Mesenteric fat pad (tissue), 1 donor: Measurements from ENCODE around the gene AARS2. TPM values are rescaled to one million over a fixed set of nuclear protein-coding genes. Genes with fewer than 3 reads are reported as not detected.
"Not testable (repeated sequence)": the region's sequence is repeated elsewhere in the genome, so short reads cannot be mapped to it uniquely, and the experiment has no call there.

Source experiments
- DNase-seq: peaks from one replicate; pipeline ENCODE4 v3.0.0-alpha.2; 2020; ENCODE audit warnings: low spot score
- total RNA-seq: library from RNA; stranded (reverse); fragmentation: NEBNext Ultra II Directional; extraction: Animal tissue kit (Norgen Biotek cat#: 25700); gene quantifications from one replicate; pipeline ENCODE4 v1.2.1, GENCODE V29; 2021
- donor health status: DM: yes; HTN: yes; CAD: no.

AARS2 gene
- total RNA-seq, 1 donor from 2014 or later: 8.1 TPM

DNA sequence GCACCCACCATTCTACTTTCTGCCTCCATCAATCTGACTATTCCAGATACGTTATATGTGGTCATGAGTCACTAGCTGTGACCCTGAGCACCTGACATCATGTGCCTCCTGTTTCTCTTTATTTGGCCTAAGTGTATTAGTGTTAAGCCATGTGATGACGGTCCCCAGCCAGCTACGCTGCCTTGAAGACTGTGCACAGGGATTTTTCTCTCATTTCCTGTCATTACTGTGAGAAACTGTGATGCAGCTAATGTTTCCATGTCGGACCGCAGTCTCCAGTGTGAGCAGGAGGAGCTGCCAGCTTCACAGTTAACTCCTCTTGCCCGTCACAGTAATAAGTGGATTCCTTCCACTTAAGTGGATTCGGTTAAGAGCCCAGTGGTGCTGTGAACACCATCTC, 19.4 kb upstream of the AARS2 start:
- no peak for DNase-seq

DNA sequence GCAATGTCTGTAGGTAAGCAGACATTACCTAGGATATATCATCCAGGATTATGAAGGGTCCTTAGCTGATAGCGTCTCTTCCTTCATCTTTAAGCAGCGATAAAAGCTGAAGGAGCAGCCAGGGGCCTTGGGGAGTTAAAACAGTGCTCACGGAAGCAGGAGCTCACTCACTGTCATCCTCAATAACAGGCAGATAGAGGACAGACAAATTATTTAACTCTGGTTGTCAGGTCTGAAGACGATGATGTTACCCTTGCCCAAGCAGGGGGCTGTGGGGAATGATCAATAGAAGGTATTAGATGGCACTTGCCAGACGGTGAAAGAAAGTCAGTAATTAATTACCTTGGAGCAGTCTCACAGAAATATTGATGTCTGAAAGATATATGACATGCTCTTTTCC, 16.7 kb upstream of the AARS2 start:
- no peak for DNase-seq

DNA sequence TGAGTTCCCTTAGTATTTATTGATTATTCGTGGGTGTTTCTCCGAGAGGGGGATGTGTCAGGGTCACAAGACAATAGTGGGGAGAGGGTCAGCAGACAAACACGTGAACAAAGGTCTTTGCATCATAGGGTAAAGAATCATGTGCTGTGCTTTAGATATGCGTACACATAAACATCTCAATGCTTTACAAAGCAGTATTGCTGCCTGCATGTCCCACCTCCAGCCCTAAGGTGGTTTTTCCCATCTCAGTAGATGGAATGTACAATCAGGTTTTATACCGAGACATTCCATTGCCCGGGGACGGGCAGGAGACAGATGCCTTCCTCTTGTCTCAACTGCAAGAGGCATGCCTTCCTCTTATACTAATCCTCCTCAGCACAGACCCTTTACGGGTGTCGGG, 15.1 kb upstream of the AARS2 start:
- DNase-seq: not testable (repeated sequence)

DNA sequence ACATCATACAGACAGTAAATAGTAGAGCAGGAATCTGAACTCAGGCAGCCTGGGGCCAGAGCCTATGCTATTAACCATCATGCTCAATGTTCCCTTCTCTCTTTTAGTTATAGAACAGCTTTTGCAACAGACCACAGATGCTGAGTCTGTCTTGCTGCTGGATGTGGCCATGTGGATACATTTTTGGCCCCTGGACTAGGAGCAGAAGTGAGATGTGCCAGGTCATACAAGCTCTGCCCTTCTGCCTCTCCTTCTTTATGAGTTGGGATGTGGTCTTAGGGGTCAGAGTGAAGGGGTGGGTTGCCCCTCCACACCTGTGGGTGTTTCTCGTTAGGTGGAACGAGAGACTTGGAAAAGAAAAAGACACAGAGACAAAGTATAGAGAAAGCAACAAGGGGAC, 14.6 kb upstream of the AARS2 start:
- DNase-seq: peak; percentile 57

DNA sequence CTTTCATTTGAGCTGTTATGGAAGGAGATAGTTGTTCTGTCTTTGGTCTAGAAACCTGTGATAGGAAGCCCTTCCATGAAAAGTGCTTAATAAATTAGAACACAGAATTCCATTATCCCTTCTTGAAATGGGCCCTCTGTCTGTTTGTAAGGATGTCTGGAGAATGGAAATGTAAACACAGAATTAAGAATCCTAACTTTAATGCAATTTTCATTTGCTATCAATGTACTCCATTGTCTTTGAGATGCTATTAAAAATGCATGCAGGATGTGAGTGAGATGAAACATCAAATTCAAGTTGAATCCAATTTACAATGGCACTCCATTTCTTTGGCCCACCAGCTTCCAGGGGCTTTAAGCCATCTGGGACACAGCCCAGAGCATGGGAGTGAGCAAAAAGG, 13.9 kb upstream of the AARS2 start:
- no peak for DNase-seq

DNA sequence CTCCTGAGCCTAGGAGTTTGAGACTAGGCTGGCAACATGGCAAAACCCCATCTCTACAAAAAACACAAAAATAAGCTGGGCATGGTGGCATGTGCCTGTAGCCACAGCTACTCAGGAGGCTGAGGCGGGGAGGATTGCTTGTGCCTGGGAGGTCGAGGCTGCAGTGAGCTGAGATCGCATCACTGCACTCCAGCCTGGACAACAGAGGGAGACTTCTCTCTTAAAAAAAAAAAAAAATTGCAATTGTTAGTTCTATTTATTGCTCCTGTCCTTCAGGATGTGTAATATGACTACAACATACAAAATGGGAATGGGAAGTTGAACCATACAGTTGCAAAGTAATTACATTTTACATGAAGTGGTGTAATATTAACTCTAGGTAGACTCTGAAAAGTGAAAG, 8.1 kb upstream of the AARS2 start:
- DNase-seq: peak; percentile 49

DNA sequence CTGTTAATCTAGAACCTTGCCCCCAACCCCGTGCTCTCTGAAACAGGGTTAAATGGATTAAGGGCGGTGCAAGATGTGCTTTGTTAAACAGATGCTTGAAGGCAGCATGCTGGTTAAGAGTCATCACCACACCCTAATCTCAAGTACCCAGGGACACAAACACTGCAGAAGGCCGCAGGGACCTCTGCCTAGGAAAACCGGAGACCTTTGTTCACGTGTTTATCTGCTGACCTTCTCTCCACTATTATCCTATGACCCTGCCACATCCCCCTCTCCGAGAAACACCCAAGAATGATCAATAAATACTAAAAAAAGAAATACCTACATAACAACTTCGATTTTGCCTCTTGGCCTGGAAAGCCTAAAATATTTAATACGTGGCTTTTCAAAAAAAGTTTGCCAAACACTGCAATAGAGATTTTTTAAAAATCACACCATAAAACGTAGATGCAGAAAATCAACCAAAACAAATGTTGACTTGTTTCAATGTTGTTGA, 4.0 kb upstream of the AARS2 start:
- DNase-seq: peak; percentile 2

DNA sequence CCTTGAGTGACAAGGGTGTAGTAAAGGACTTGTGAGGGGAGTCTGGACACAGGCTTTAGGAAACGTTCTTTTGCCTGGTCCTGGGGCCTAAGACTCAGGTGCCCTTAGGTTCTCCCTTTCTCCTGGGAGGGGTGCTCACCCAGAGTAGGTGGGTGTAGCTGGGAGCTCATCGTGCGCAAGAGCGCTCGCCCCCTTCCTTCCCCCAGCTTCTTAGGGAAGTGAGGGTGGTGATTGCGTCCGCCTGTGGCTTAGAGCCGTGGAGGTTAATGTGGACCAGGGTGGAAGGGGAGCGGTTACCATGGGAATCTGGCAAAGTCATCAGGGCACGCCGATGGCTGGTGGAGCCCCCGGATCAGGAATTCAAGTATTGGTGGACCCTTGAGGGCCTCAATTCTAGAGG, 3.3 kb upstream of the AARS2 start:
- peak; percentile 59 for DNase-seq

DNA sequence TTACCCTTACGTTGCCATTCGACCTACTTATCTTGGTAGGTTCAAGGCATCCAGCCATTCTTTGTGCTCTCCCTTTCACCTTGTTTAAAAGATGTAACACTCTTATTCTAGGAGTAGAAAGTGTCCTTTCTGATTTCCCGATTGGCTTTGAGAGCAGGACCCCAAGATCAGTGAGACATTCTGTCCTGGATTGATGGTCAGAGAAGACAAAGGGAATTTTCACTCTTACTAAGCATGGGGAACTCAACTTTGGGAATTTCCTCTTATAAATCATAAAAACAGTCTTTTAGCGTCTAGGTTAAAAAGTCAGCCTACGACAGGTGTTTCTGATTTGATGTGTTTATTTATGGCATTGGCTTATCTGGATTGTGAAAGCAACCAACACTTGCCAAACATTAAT, 2.8 kb upstream of the AARS2 start:
- DNase-seq: no peak

DNA sequence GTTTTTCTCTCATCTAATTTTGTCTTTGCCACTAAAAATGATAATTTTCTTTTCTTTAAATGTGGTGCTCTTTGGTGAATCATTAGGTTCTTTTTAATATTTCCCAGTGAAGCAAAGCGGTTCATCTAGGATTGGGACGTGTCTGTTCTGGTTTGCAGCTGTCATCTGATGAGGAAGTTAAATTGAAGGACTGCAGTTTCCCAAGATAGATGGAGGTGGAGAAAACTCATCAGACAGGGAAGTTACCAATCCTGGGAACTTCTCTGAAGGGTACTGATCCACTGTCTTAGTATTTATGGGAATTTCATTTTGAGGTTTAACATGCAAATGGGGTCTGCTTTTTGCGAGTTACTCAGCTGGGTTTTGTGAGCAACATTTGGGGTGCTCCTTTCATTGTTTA, 2.4 kb upstream of the AARS2 start:
- DNase-seq: no peak

DNA sequence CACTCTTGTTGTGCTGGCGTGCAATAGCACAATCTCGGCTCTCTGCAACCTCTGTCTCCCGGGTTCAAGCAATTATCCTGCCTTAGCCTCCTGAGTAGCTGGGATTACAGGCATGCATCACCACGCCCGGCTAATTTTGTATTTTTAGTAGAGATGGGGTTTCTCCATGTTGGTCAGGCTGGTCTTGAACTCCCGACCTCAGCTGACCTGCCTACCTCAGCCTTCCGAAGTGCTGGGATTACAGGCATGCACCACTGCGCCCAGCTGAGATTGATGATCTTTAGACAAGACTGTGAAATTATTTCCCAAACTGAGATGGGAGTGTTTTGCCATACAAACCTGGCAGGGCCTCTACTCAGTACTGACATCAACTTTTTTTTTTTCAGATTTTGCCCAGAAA, 1.5 kb upstream of the AARS2 start:
- peak; percentile 69 for DNase-seq

DNA sequence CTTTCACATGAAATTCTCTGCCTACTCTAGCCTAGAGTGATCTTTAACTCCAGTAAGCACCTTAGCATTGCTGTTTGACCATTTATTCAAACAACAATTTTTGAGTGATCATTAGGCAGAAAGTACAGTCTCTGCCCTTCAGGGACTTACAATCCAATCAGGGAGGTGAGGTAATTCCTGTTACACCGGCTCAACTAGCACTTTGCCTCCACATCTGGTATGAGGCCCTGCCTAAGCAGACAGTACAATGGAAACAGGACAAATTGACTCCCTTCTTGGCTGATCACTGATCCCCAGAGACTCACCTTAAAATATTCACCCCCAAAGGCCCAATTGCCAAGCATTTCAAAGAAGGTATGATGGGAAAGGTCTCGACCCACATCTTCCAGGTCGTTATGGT, 1.4 kb downstream of the AARS2 start:
- no peak for DNase-seq

DNA sequence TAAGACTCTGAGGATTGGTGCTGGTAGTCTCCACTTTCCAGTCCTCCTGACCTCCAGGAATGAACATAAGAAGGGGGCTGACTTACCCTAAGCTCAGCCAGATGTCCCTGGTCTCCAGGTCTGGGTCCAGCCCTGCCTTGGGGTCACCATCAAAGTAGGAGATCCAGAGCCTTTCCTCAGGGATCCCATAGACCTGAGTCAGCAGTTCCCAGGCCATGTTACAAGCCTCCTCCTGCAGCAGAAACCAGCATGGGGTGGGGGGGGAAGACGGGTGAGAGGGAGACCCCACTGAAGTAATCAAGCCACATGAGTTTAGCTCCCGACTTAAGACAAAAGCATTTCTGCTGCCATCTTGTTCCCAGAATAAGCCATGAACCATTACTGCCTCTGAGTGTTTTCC, 1.8 kb downstream of the AARS2 start:
- DNase-seq: peak; percentile 37

DNA sequence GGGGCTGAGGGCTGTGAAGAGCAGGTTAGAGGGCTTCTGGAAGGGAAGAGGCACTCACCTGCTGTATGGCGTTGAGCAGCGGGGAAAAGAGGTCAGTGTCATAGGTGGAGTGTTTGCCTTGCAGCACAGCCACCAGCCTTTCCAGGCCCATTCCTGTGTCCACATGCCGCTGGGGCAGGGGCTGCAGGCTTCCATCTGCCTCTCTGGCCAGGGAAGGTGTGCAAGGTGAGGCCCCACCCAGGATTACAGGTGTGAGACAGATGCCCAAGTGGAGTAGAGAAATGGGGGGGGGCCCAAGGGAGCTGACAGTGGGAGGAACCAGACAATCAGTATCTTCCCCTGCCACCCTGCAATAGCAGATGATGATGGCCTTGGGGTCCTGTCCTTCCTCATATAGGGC, 2.9 kb downstream of the AARS2 start:
- DNase-seq: peak; percentile 77

DNA sequence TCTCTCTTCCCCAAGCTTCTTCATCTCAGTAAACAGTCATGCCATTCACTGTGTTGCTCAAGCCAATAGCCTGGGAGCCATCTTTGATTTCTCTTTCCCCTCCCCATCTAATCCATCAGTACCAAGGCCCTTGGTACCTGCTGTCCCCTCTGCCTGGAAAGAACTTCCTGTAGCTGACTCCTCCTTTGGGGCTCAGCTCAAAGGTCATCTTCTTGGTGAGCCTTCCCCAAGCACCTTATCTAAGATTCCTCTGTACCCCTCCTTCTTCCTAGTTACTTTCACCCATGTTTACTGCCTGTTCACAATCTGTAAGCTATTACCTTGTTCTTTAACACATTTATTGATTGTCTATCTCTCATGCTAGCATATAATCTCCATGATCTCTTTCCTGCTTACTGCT, 3.5 kb downstream of the AARS2 start:
- peak; percentile 0 for DNase-seq

DNA sequence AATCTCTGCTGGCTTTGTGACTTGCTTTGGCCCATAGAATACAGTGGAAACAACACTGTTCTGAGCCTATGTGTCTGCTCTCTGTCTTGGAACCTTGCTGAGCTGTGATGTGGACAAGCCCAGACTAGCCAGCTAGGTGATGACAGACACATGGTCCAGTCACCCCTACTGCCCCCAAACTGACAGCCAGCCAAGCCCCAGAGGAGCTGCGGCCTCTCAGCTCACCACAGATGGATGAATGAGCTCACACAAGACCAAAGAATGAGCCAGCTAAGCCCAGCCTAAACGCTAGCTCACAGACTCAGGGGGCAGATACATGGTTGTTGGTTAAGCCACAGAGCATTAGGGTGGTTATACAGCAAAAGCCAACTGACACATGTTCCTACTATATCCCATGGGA, 4.1 kb downstream of the AARS2 start:
- DNase-seq: peak; percentile 55

DNA sequence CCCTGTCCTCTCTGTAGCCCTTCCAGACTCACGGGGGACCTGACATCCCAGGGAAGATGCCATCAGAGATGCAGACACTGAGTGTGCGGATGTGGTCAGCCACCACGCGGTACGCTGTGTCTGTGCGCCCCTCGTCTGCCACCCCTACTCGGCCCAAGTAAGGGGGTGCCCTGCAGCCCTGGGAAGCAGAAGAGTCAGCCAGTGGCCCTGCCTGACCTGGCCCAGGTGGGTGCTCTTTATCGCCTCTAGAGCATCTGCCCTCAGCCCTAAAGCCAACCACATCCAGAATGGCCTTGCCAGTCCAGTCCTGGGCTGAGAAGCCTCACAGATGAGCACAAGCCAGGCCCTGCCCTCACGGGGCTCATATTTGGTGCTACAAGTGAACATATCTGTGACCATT, 5.9 kb downstream of the AARS2 start:
- DNase-seq: peak; percentile 72

DNA sequence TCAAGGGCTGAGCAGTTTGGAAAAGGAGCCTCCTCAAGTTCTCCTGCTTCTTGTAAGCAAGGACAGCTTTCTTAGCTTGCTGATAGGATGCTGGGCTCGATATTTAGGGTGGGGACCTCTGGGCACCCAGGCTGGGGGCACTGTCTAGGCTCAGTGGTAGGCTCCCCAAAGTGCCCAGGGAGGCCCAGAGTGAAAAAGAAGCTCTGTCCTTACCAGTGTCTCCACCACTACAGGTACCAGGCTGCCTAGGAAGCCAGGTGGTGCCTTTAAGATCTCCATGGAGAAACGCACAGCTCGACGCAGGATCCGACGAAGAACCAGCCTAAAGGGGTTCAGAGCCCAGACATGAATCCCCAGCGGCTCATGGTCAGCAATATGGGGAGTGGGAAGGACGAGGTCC, 6.4 kb downstream of the AARS2 start:
- DNase-seq: peak; percentile 57

DNA sequence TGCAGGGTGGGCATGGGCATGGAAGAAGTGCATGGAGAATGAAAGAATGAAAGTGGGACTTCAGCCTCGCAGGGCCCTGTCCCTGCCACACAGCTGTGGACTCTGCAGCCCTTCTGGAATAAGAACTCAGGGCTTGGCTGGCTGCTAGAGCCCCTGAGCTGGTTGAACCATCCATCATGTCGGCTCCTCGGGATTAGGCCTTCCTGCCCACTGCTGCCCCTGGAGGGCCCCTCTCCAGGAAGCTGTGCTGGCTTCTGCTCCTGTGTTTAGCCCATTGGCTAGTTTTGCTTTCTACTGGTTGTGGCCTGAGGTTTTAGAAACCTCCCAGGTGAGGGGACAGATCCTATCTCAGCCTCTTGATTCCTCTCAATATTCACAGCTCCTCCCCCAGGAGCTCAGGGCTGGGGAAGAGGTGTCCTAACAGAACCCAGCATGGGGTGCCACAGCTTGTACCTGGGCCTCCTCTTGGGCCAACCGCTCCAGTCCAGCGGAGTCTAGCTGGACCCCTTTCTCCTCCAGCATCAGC, 7.9 kb downstream of the AARS2 start:
- peak; percentile 47 for DNase-seq

DNA sequence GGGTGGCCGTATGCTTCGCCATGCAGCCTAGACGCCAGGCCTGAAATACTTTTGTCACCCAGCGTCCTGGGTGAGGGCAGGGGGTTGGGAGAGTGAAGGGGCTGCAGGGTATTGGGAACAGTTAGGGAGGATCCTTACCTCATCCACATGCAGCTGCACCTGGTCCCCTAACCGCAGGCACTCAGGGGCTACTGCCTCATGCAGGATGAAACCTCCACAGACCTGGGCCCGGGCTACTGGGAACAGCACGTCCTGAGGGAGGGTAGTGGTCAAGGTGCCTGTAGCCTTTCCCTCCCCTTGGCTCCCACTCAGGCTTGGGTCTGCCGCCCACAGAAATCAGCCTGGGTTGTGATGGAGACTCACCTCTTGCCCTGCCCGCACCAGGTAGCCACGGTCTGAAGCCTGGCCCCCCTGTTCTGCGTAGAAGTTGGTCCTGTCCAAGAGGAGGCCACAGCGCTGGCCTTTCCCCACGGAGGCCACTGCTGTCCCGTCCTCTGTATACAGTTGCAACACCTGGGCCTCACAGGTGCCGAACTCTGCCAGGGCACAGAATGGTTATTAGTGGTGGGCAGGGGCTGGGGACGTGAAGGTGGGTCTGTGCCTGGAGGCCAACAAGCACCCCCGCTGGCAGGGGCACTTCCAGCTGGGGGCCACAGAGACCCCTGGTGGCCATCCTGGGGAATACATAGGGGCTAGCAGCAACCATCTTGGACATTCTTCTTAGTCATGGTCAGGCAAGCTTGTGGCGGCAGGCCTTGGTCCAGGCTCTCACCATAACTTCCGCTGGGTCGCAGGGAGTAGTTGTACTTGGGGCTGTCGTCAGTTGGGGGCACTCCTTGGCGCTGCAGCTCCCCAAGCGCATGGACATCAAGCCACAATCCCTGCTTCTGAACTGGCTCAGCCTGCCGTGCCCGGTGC, 8.6 kb downstream of the AARS2 start:
- DNase-seq: no peak

DNA sequence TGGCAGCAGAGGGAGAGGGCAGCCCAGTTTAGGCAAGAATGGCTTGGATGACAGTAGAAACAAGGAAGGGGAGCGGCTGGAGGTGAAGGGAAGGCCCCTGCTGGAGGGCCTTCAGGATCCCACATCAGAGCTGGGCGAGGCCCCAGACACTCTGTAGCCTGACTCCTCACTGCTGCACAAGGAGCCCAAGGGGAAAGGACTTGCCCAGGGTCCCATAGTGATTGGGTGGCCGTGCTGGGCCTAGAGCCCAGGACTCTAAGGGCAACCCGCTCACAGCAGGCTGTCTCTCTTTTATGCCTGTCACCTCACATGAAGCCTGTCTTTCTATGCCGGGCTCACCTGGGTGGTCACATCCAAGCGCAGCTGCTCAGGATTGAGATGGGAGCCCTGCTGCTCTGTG, 9.3 kb downstream of the AARS2 start:
- DNase-seq: no peak

DNA sequence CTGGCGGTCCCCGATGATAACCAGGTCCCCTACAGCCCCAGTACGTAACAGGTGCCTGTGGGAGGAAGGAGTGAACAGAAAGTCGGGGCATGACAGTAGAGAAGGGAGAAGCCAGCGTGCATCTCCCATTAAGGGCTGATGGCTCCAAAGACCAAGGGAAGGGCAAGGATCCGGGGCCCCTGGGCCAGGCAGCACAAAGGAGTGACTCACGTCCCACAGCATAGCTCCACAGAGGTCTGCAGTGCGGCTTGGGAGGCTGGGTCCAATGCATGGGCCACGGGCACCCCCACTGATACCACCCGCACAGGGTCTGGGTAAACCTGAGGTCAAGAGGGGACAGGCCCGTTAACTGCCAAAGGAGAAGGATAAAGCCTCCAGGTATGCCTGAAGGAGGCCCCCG, 10.3 kb downstream of the AARS2 start:
- DNase-seq: no peak
